ENCODE results near the gene ATP5MG.
"Not testable (repeated sequence)": the region's sequence is repeated elsewhere in the genome, so short reads cannot be mapped to it uniquely, and the experiment has no call there.

ATP5MG gene

GRCh38 chr11:118398791-118399559 is 2.4 kb upstream of the ATP5MG start:
- Histone ChIP-seq H3K36me3 (ENCODE audit: control insufficient read depth, low read length) (peaks cover 66% of the 10 kb centered on the region), H3K9me2 (replicated peaks; ENCODE audit: control insufficient read depth, low read length) (no peaks in the 10 kb centered on the region), H3K4me3 (ENCODE audit: low read length) (no peak overlapping the region), H3K79me2 (ENCODE audit: control insufficient read depth, low read length) (peaks cover 32% of the 10 kb centered on the region), H3K27ac (ENCODE audit: low read depth, low read length) (peak overlapping the region; percentile 22; the same call in 1 of the 2 replicates), H4K20me1 (ENCODE audit: control insufficient read depth, insufficient read depth, low read depth, low read length) (peaks cover 16% of the 10 kb centered on the region), H3K9me3 (ENCODE audit: control insufficient read depth, insufficient read depth, low read length) (no peaks in the 10 kb centered on the region), H3K4me2 (ENCODE audit: low read length) (peak overlapping the region; percentile 13; the same call in 1 of the 2 replicates), H3K27me3 (ENCODE audit: control insufficient read depth, low read length) (no peaks in the 10 kb centered on the region), H3F3A (ENCODE audit: control insufficient read depth, insufficient read depth) (peaks cover 18% of the 10 kb centered on the region), H3K4me1 (ENCODE audit: control insufficient read depth, low read length) (peaks cover 40% of the 10 kb centered on the region)
- TF ChIP-seq EZH2phosphoT487 (IDR thresholded peaks at IDR 0.05; ENCODE audit: borderline replicate concordance, low read length): no peak
- TF ChIP-seq CTCF (IDR thresholded peaks at IDR 0.05; ENCODE audit: low read depth, low read length, poor library complexity, severe bottlenecking): no peak

GRCh38 chr11:118401880-118402590 is 629 bp downstream of the ATP5MG start:
- peaks cover 35% of the 10 kb centered on the region for H4K20me1 ChIP-seq (ENCODE audit: control insufficient read depth, insufficient read depth, low read depth, low read length)
- peak overlapping the region; percentile 86 for H3K4me2 ChIP-seq (ENCODE audit: low read length)
- H3K4me3 ChIP-seq (ENCODE audit: low read length): peak overlapping the region; percentile 92
- peaks cover 19% of the 10 kb centered on the region for H3F3A ChIP-seq (ENCODE audit: control insufficient read depth, insufficient read depth)
- TF ChIP-seq EZH2phosphoT487 (IDR thresholded peaks at IDR 0.05; ENCODE audit: borderline replicate concordance, low read length) (no peak), CTCF (IDR thresholded peaks at IDR 0.05; ENCODE audit: low read depth, low read length, poor library complexity, severe bottlenecking) (peak; percentile 35)
- H3K4me1 ChIP-seq (ENCODE audit: control insufficient read depth, low read length): peaks cover 68% of the 10 kb centered on the region
- H3K79me2 ChIP-seq (ENCODE audit: control insufficient read depth, low read length): peaks cover 63% of the 10 kb centered on the region
- H3K27ac ChIP-seq (ENCODE audit: low read depth, low read length): peak overlapping the region; percentile 64
- H3K9me3 ChIP-seq (ENCODE audit: control insufficient read depth, insufficient read depth, low read length): no peaks in the 10 kb centered on the region
- H3K27me3 ChIP-seq (ENCODE audit: control insufficient read depth, low read length): no peaks in the 10 kb centered on the region
- peaks cover 76% of the 10 kb centered on the region for H3K36me3 ChIP-seq (ENCODE audit: control insufficient read depth, low read length)
- H3K9me2 ChIP-seq (replicated peaks; ENCODE audit: control insufficient read depth, low read length): no peaks in the 10 kb centered on the region

- peak overlapping the region; percentile 86 for H3K4me2 ChIP-seq (ENCODE audit: low read length)
- H3K27ac ChIP-seq (ENCODE audit: low read depth, low read length): not testable (repeated sequence)
Measured at GRCh38 chr11:118402594-118402993, 1.2 kb downstream of the ATP5MG start.

More at GRCh38 chr11:118402594-118402993, 1.2 kb downstream of the ATP5MG start:
- H3K79me2 ChIP-seq (ENCODE audit: control insufficient read depth, low read length): peaks cover 68% of the 10 kb centered on the region
- not testable (repeated sequence) for H3K27me3 ChIP-seq (ENCODE audit: control insufficient read depth, low read length); H3K9me3 ChIP-seq (ENCODE audit: control insufficient read depth, insufficient read depth, low read length); H3K9me2 ChIP-seq (replicated peaks; ENCODE audit: control insufficient read depth, low read length)
- peaks cover 35% of the 10 kb centered on the region for H4K20me1 ChIP-seq (ENCODE audit: control insufficient read depth, insufficient read depth, low read depth, low read length)
- H3K4me1 ChIP-seq (ENCODE audit: control insufficient read depth, low read length): peaks cover 69% of the 10 kb centered on the region
- H3K4me3 ChIP-seq (ENCODE audit: low read length): peak overlapping the region; percentile 92
- H3F3A ChIP-seq (ENCODE audit: control insufficient read depth, insufficient read depth): peaks cover 19% of the 10 kb centered on the region
- H3K36me3 ChIP-seq (ENCODE audit: control insufficient read depth, low read length): peaks cover 80% of the 10 kb centered on the region
